Fibroblast of skin of back (primary cell): ENCODE measurements around the gene SH3BGRL3.
"Not testable (repeated sequence)": the region's sequence is repeated elsewhere in the genome, so short reads cannot be mapped to it uniquely, and the experiment has no call there.

ENCODE experiments used
- DNase-seq: peaks from one replicate; pipeline ENCODE4 v3.0.0-alpha.2; 2013

SH3BGRL3 gene

GRCh38 chr1:26317612-26318337 lies 37.9 kb downstream of the SH3BGRL3 start, which contains the start of gene CD52:
TSS of gene CD52 (plus strand) at chr1:26317958. CDS start at chr1:26318018, 60 bp downstream.
- DNase-seq = no peak

GRCh38 chr1:26318338-26319064 lies 38.6 kb downstream of the SH3BGRL3 start:
- no peak for DNase-seq

GRCh38 chr1:26320896-26321295 lies 41.0 kb downstream of the SH3BGRL3 start:
- DNase-seq = no peak

- peak; percentile 80 for DNase-seq
Measured at GRCh38 chr1:26321315-26322041, 41.6 kb downstream of the SH3BGRL3 start.

- no peak for DNase-seq
Measured at GRCh38 chr1:26322042-26322331, 42.1 kb downstream of the SH3BGRL3 start.

- no peak for DNase-seq
Measured at GRCh38 chr1:26323382-26323781, 43.5 kb downstream of the SH3BGRL3 start.

- DNase-seq = no peak
Measured at GRCh38 chr1:26324550-26324949, 44.7 kb downstream of the SH3BGRL3 start.

GRCh38 chr1:26327956-26328362 lies 48.1 kb downstream of the SH3BGRL3 start:
- no peak for DNase-seq

- DNase-seq = no peak
Measured at GRCh38 chr1:26328597-26328996, 48.7 kb downstream of the SH3BGRL3 start.

- DNase-seq = not testable (repeated sequence)
Measured at GRCh38 chr1:26329380-26329779, 49.5 kb downstream of the SH3BGRL3 start.

- DNase-seq = no peak
Measured at GRCh38 chr1:26330276-26330675, 50.4 kb downstream of the SH3BGRL3 start.
